ENCODE measurements around the gene ABHD8. TPM values are rescaled to one million over a fixed set of nuclear protein-coding genes. Genes with fewer than 3 reads are reported as not detected.

The ABHD8 gene
- total and polyA plus RNA-seq, 11 donors: 7.4 to 21.8 (median 11.6) TPM

GRCh38 chr19:17243211-17243829 lies 59.9 kb downstream of the ABHD8 start:
- TF ChIP-seq CTCF (IDR thresholded peaks at IDR 0.05) (no peak), POLR2A (IDR thresholded peaks at IDR 0.05) (no peak)
- peak in 1 of 4 donors; percentile 7 for ATAC-seq
- peak overlapping the region; percentile 64 to 94 (median 87) for H3K27ac ChIP-seq
- H3K36me3 ChIP-seq: peaks cover 0 to 22% (median 4%) of the 10 kb centered on the region in 9 donors
- H3K9me3 ChIP-seq: no peaks in the 10 kb centered on the region
- DNase-seq: no peak
- intact Hi-C loops (cut with DNase I): loop anchor here in 1 of 10 donors (5.0 kb wide), 1 partner anchor 36 kb away; no protein-coding TSS in a partner anchor
- H3K4me3 ChIP-seq: peak overlapping the region; percentile 62 to 96 (median 88)
- no peaks in the 10 kb centered on the region for H3K27me3 ChIP-seq
- H3K4me1 ChIP-seq: peaks cover 6 to 46% (median 28%) of the 10 kb centered on the region in 12 donors
- WGBS, 4 donors: 19 to 34% (median 25%) methylated on average over 5 to 8 of the region's 8 CpGs

- intact Hi-C loops (cut with DNase I): loop anchor here in 1 of 10 donors (5.0 kb wide), 1 partner anchor 35 kb away; no protein-coding TSS in a partner anchor
- no peaks in the 10 kb centered on the region for H3K9me3 ChIP-seq
- DNase-seq: no peak
- 54 to 72% (median 65%) methylated on average over 7 to 8 of the region's 8 CpGs for WGBS, 4 donors
- ATAC-seq: no peak
- no peaks in the 10 kb centered on the region for H3K27me3 ChIP-seq
- peaks cover 6 to 46% (median 28%) of the 10 kb centered on the region in 12 donors for H3K4me1 ChIP-seq
- peaks cover 0 to 28% (median 9%) of the 10 kb centered on the region in 9 donors for H3K36me3 ChIP-seq
- peak overlapping the region in 11 of 12 donors; percentile 49 to 94 (median 86) for H3K27ac ChIP-seq
- H3K4me3 ChIP-seq: peak overlapping the region in 6 of 12 donors; percentile 86 to 96 (median 88)
- TF ChIP-seq CTCF (IDR thresholded peaks at IDR 0.05) (no peak), POLR2A (IDR thresholded peaks at IDR 0.05) (no peak)
Observed at GRCh38 chr19:17242431-17243208, 60.6 kb downstream of the ABHD8 start.

Other genes starting within 250 kb of the ABHD8 start
- gene HAUS8, start 228.0 kb downstream of the ABHD8 start, total RNA-seq: 1 to 10 TPM; 2.1 to 9.2 (median 4.7) TPM
- 1 to 10 TPM; 4.2 to 5.1 TPM for gene HAUS8, start 228.0 kb downstream of the ABHD8 start, polyA plus RNA-seq
- gene MYO9B, start 227.6 kb downstream of the ABHD8 start, total RNA-seq: 10 to 100 TPM; 24.2 to 89.4 (median 31.3) TPM
- 10 to 100 TPM; 26.9 to 39.6 TPM for gene MYO9B, start 227.6 kb downstream of the ABHD8 start, polyA plus RNA-seq
- 10 to 100 TPM; 22.5 to 34.4 (median 25.8) TPM for gene USE1, start 88.1 kb downstream of the ABHD8 start, total RNA-seq
- 10 to 100 TPM; 60.6 to 69.6 TPM for gene USE1, start 88.1 kb downstream of the ABHD8 start, polyA plus RNA-seq
- gene OCEL1, start 77.2 kb downstream of the ABHD8 start, total RNA-seq: 10 to 100 TPM in 6 of 9 donors, 1 to 10 TPM in 3; 8.7 to 27.2 (median 16.8) TPM
- 10 to 100 TPM; 15.6 to 35.2 TPM for gene OCEL1, start 77.2 kb downstream of the ABHD8 start, polyA plus RNA-seq
- gene NR2F6, start 57.5 kb downstream of the ABHD8 start, total RNA-seq: 100 to 1,000 TPM in 2 of 9 donors, 10 to 100 TPM in 7; 34.7 to 117 (median 47.0) TPM
- 10 to 100 TPM; 30.8 to 38.3 TPM for gene NR2F6, start 57.5 kb downstream of the ABHD8 start, polyA plus RNA-seq
- gene USHBP1, start 38.7 kb downstream of the ABHD8 start, total RNA-seq: 10 to 100 TPM in 1 of 9 donors, 1 to 10 TPM in 8; 3.7 to 14.6 (median 7.3) TPM
- 10 to 100 TPM; 11.1 to 12.4 TPM for gene USHBP1, start 38.7 kb downstream of the ABHD8 start, polyA plus RNA-seq
- gene BABAM1, start 36.0 kb downstream of the ABHD8 start, total RNA-seq: 10 to 100 TPM; 60.9 to 92.4 (median 75.9) TPM
- 10 to 100 TPM; 67.2 to 73.5 TPM for gene BABAM1, start 36.0 kb downstream of the ABHD8 start, polyA plus RNA-seq
- gene ANKLE1, start 21.5 kb downstream of the ABHD8 start, total RNA-seq: under 1 TPM in 7 of 9 donors, not detected in 2; 0.07 to 0.44 (median 0.23) TPM
- under 1 TPM; 0.08 to 0.36 TPM for gene ANKLE1, start 21.5 kb downstream of the ABHD8 start, polyA plus RNA-seq
- 100 to 1,000 TPM in 8 of 9 donors, 10 to 100 TPM in 1; 97.8 to 389 (median 174) TPM for gene MRPL34, start 2.4 kb upstream of the ABHD8 start, total RNA-seq
- gene MRPL34, start 2.4 kb upstream of the ABHD8 start, polyA plus RNA-seq: 100 to 1,000 TPM; 296 to 325 TPM
- 10 to 100 TPM; 13.9 to 47.1 (median 35.7) TPM for gene DDA1, start 6.1 kb upstream of the ABHD8 start, total RNA-seq
- 10 to 100 TPM; 64.8 to 84.6 TPM for gene DDA1, start 6.1 kb upstream of the ABHD8 start, polyA plus RNA-seq
- gene ANO8, start 31.4 kb upstream of the ABHD8 start, total RNA-seq: 10 to 100 TPM in 2 of 9 donors, 1 to 10 TPM in 7; 6.4 to 11.0 (median 7.9) TPM
- 1 to 10 TPM; 4.8 to 8.3 TPM for gene ANO8, start 31.4 kb upstream of the ABHD8 start, polyA plus RNA-seq
- gene GTPBP3, start 34.1 kb upstream of the ABHD8 start, total RNA-seq: 10 to 100 TPM in 7 of 9 donors, 1 to 10 TPM in 2; 6.3 to 20.1 (median 11.3) TPM
- 10 to 100 TPM in 1 of 2 donors, 1 to 10 TPM in 1; 8.9 to 13.0 TPM for gene GTPBP3, start 34.1 kb upstream of the ABHD8 start, polyA plus RNA-seq
- gene PLVAP, start 73.9 kb upstream of the ABHD8 start, total RNA-seq: 10 to 100 TPM in 4 of 9 donors, 1 to 10 TPM in 5; 7.1 to 52.8 (median 9.5) TPM
- gene PLVAP, start 73.9 kb upstream of the ABHD8 start, polyA plus RNA-seq: 10 to 100 TPM; 26.4 to 50.1 TPM
- gene CCDC194, start 90.8 kb upstream of the ABHD8 start, total RNA-seq: under 1 TPM in 2 of 9 donors, not detected in 7; 0.37 to 0.53 TPM
- under 1 TPM in 1 of 2 donors, not detected in 1; 0.23 TPM for gene CCDC194, start 90.8 kb upstream of the ABHD8 start, polyA plus RNA-seq
- gene BST2, start 102.2 kb upstream of the ABHD8 start, total RNA-seq: 100 to 1,000 TPM in 1 of 9 donors, 10 to 100 TPM in 8; 28.6 to 116 (median 49.4) TPM
- 10 to 100 TPM; 37.1 to 64.1 TPM for gene BST2, start 102.2 kb upstream of the ABHD8 start, polyA plus RNA-seq
- gene MVB12A, start 116.6 kb upstream of the ABHD8 start, total RNA-seq: 10 to 100 TPM; 11.8 to 41.5 (median 18.5) TPM
- gene MVB12A, start 116.6 kb upstream of the ABHD8 start, polyA plus RNA-seq: 10 to 100 TPM; 30.7 to 46.5 TPM
- gene TMEM221, start 145.2 kb upstream of the ABHD8 start, total RNA-seq: under 1 TPM in 1 of 9 donors, not detected in 8; 0.52 TPM
- gene TMEM221, start 145.2 kb upstream of the ABHD8 start, polyA plus RNA-seq: under 1 TPM in 1 of 2 donors, not detected in 1; 0.04 TPM
- 1 to 10 TPM in 1 of 9 donors, under 1 TPM in 3, not detected in 5; 0.32 to 1.1 (median 0.57) TPM for gene NXNL1, start 157.5 kb upstream of the ABHD8 start, total RNA-seq
- under 1 TPM in 1 of 2 donors, not detected in 1; 0.69 TPM for gene NXNL1, start 157.5 kb upstream of the ABHD8 start, polyA plus RNA-seq
- gene SLC27A1, start 167.1 kb upstream of the ABHD8 start, total RNA-seq: 10 to 100 TPM; 32.6 to 70.3 (median 52.7) TPM
- 10 to 100 TPM; 22.1 to 47.6 TPM for gene SLC27A1, start 167.1 kb upstream of the ABHD8 start, polyA plus RNA-seq
- gene PGLS, start 208.2 kb upstream of the ABHD8 start, total RNA-seq: 10 to 100 TPM; 15.5 to 57.1 (median 27.0) TPM
- 10 to 100 TPM; 28.8 to 45.9 TPM for gene PGLS, start 208.2 kb upstream of the ABHD8 start, polyA plus RNA-seq

All from heart left ventricle (tissue), 16 donors.